Hepatocyte (in vitro differentiated cells): ENCODE measurements around the gene CD8B2. TPM values are rescaled to one million over a fixed set of nuclear protein-coding genes. Genes with fewer than 3 reads are reported as not detected.
A peak's percentile ranks its signal among the peaks of the same experiment; 100 is the strongest.
"Not testable (repeated sequence)": the region's sequence is repeated elsewhere in the genome, so short reads cannot be mapped to it uniquely, and the experiment has no call there.

Experiments
- DNase-seq: peaks from one replicate; pipeline ENCODE4 v3.0.0-alpha.2; 2016; ENCODE audit warnings: low spot score
- H2AFZ ChIP-seq: fragments of 200-600 bp; sonication (generic); 2 replicates; pipeline ENCODE4 v1.6.0; 2016; ENCODE audit warnings: antibody characterized with exemption, mild to moderate bottlenecking
- H3K27ac ChIP-seq: fragments of 200-600 bp; sonication (generic); 2 replicates; pipeline ENCODE4 v1.5.1; 2016; ENCODE audit warnings: mild to moderate bottlenecking
- H3K27me3 ChIP-seq: fragments of 200-600 bp; sonication (generic); 2 replicates; pipeline ENCODE4 v1.6.1; 2016
- H3K36me3 ChIP-seq: fragments of 200-600 bp; sonication (generic); replicated peaks from 2 replicates; pipeline ENCODE4 v1.5.1; 2016; ENCODE audit warnings: low read depth; ENCODE audit not compliant: insufficient read depth
- H3K4me1 ChIP-seq: fragments of 200-600 bp; sonication (generic); 2 replicates; pipeline ENCODE4 v1.5.1; 2016; ENCODE audit warnings: mild to moderate bottlenecking, moderate library complexity; ENCODE audit not compliant: insufficient read depth
- H3K4me2 ChIP-seq: fragments of 200-600 bp; sonication (generic); 2 replicates; pipeline ENCODE4 v1.6.0; 2016
- H3K4me3 ChIP-seq: fragments of 200-600 bp; sonication (generic); 2 replicates; pipeline ENCODE4 v1.5.1; 2016; ENCODE audit warnings: mild to moderate bottlenecking
- H3K79me2 ChIP-seq: fragments of 200-600 bp; sonication (generic); 2 replicates; pipeline ENCODE4 v1.6.0; 2017; ENCODE audit warnings: mild to moderate bottlenecking
- H3K9me2 ChIP-seq: fragments of 200-600 bp; sonication (generic); replicated peaks from 2 replicates; pipeline ENCODE4 v1.6.0; 2017; ENCODE audit warnings: mild to moderate bottlenecking; ENCODE audit not compliant: insufficient read depth
- H3K9me3 ChIP-seq: fragments of 200-600 bp; sonication (generic); 2 replicates; pipeline ENCODE4 v1.5.1; 2016; ENCODE audit warnings: low read depth, mild to moderate bottlenecking
- H4K20me1 ChIP-seq: fragments of 200-600 bp; sonication (generic); 2 replicates; pipeline ENCODE4 v1.6.0; 2016; ENCODE audit warnings: mild to moderate bottlenecking; ENCODE audit not compliant: insufficient read depth, poor library complexity, severe bottlenecking
- WGBS: methylation state at CpG from one replicate; pipeline ENCODE4 v1.1.6; 2016; ENCODE audit warnings: low lambda C conversion rate; ENCODE audit errors: missing lambda C conversion rate; 5-methylcytosine and 5-hydroxymethylcytosine counted together
- polyA plus RNA-seq: library from polyadenylated mRNA; unstranded; fragments of >200 nt; fragmentation: Nextera tagmentation; extraction: Ambion mirVana; gene quantifications from 2 replicates; pipeline ENCODE4 v1.2.1, GENCODE V29; 2016
- total RNA-seq: library from RNA; depleted of rRNA; stranded (reverse); fragments of >200 nt; gene quantifications from 2 replicates; pipeline ENCODE4 v1.2.3, GENCODE V29; 2014

CD8B2 gene
- total and polyA plus RNA-seq, 2 experiments from 2014 or later, result 0.47 TPM; not detected in 1

GRCh38 chr2:106487386-106488191 is 425 bp downstream of the CD8B2 start:
- not testable (repeated sequence) for H4K20me1 ChIP-seq, H3K4me1 ChIP-seq, H3K27me3 ChIP-seq, H3K9me2 ChIP-seq, H3K36me3 ChIP-seq, H3K4me3 ChIP-seq, H3K79me2 ChIP-seq, H2AFZ ChIP-seq, H3K27ac ChIP-seq, H3K9me3 ChIP-seq
- peak overlapping the region; percentile 72 for H3K4me2 ChIP-seq
- 34% methylated on average over 36 of the region's 44 CpGs for WGBS
- peak; percentile 54 for DNase-seq

- not testable (repeated sequence) for H3K4me3 ChIP-seq, DNase-seq, H3K79me2 ChIP-seq, H3K4me1 ChIP-seq, H3K27me3 ChIP-seq, H3K27ac ChIP-seq, H3K4me2 ChIP-seq, H3K36me3 ChIP-seq, H3K9me2 ChIP-seq, H4K20me1 ChIP-seq, H2AFZ ChIP-seq, H3K9me3 ChIP-seq
- 85% methylated on average over 6 of the region's 6 CpGs for WGBS
These were observed 2.5 kb downstream of the CD8B2 start for GRCh38 chr2:106489701-106490100.

GRCh38 chr2:106492399-106492798 is 5.2 kb downstream of the CD8B2 start:
- 90% methylated on average over 6 of the region's 6 CpGs for WGBS
- not testable (repeated sequence) for DNase-seq, H3K79me2 ChIP-seq, H3K4me2 ChIP-seq, H3K36me3 ChIP-seq, H3K4me1 ChIP-seq, H4K20me1 ChIP-seq, H3K27me3 ChIP-seq, H3K27ac ChIP-seq, H3K4me3 ChIP-seq, H3K9me3 ChIP-seq, H2AFZ ChIP-seq, H3K9me2 ChIP-seq

GRCh38 chr2:106492913-106493312 is 5.7 kb downstream of the CD8B2 start:
- H3K9me2 ChIP-seq, H3K27me3 ChIP-seq, DNase-seq, H4K20me1 ChIP-seq, H3K36me3 ChIP-seq, H3K4me1 ChIP-seq, H3K27ac ChIP-seq, H3K4me3 ChIP-seq, H3K79me2 ChIP-seq, H3K9me3 ChIP-seq, H3K4me2 ChIP-seq, H2AFZ ChIP-seq: not testable (repeated sequence)
- WGBS, result 40% methylated on average over 6 of the region's 6 CpGs

- H3K27me3 ChIP-seq, DNase-seq: not testable (repeated sequence)
- WGBS, result 100% methylated on average over 1 of the region's 1 CpG
These were observed 11.4 kb downstream of the CD8B2 start for GRCh38 chr2:106498549-106498948.

GRCh38 chr2:106500350-106500749 is 13.2 kb downstream of the CD8B2 start:
- not testable (repeated sequence) for H4K20me1 ChIP-seq, H3K4me2 ChIP-seq, H3K4me3 ChIP-seq, H3K27ac ChIP-seq, H3K36me3 ChIP-seq, H3K9me3 ChIP-seq, DNase-seq, H3K79me2 ChIP-seq, H2AFZ ChIP-seq, H3K27me3 ChIP-seq, H3K9me2 ChIP-seq, H3K4me1 ChIP-seq
- WGBS, result 97% methylated on average over 6 of the region's 7 CpGs

More at GRCh38 chr2:106498549-106498948, 11.4 kb downstream of the CD8B2 start:
- H3K79me2 ChIP-seq, H3K9me2 ChIP-seq, H3K4me2 ChIP-seq, H3K36me3 ChIP-seq, H3K27ac ChIP-seq, H3K9me3 ChIP-seq, H3K4me3 ChIP-seq, H4K20me1 ChIP-seq, H3K4me1 ChIP-seq, H2AFZ ChIP-seq: not testable (repeated sequence)

GRCh38 chr2:106502351-106502750 is 15.2 kb downstream of the CD8B2 start:
- H3K4me1 ChIP-seq, H3K9me3 ChIP-seq, H3K4me3 ChIP-seq, H3K9me2 ChIP-seq, H3K79me2 ChIP-seq, H3K4me2 ChIP-seq, H4K20me1 ChIP-seq, DNase-seq, H2AFZ ChIP-seq, H3K36me3 ChIP-seq, H3K27ac ChIP-seq, H3K27me3 ChIP-seq: not testable (repeated sequence)
- whole genome bisulfite sequencing, result 96% methylated on average over 8 of the region's 8 CpGs

GRCh38 chr2:106504192-106504591 is 17.0 kb downstream of the CD8B2 start:
- not testable (repeated sequence) for H4K20me1 ChIP-seq, H3K27me3 ChIP-seq, H3K4me3 ChIP-seq, H3K27ac ChIP-seq, H3K36me3 ChIP-seq, H3K9me2 ChIP-seq, H2AFZ ChIP-seq, H3K79me2 ChIP-seq, H3K4me2 ChIP-seq, DNase-seq, H3K4me1 ChIP-seq, H3K9me3 ChIP-seq
- WGBS, result 89% methylated on average over 11 of the region's 11 CpGs

GRCh38 chr2:106504787-106505186 is 17.6 kb downstream of the CD8B2 start:
- not testable (repeated sequence) for DNase-seq, H3K9me3 ChIP-seq
- 89% methylated on average over 4 of the region's 4 CpGs for WGBS

More at GRCh38 chr2:106504787-106505186, 17.6 kb downstream of the CD8B2 start:
- H3K4me3 ChIP-seq, H3K4me2 ChIP-seq, H4K20me1 ChIP-seq, H3K36me3 ChIP-seq, H3K4me1 ChIP-seq, H3K79me2 ChIP-seq, H3K27me3 ChIP-seq, H3K27ac ChIP-seq, H2AFZ ChIP-seq, H3K9me2 ChIP-seq: not testable (repeated sequence)
